GM18499 (cell line): ENCODE measurements around the gene FSIP2.
"Not testable (repeated sequence)": the region's sequence is repeated elsewhere in the genome, so short reads cannot be mapped to it uniquely, and the experiment has no call there.

ENCODE experiments used
- ATAC-seq: cut with Tn5 transposase; IDR thresholded peaks from one replicate; pipeline ENCODE4 v1.9.1; 2021; ENCODE audit warnings: moderate number of reproducible peaks; ENCODE audit not compliant: insufficient read depth, unreplicated experiment

Gene FSIP2

GRCh38 chr2:185793532-185794345, 55.1 kb downstream of the FSIP2 start:
- no peak for ATAC-seq

- no peak for ATAC-seq
Measured at GRCh38 chr2:185796758-185797157, 58.2 kb downstream of the FSIP2 start.

GRCh38 chr2:185802926-185803325, 64.3 kb downstream of the FSIP2 start:
- no peak for ATAC-seq

GRCh38 chr2:185806783-185807182, 68.2 kb downstream of the FSIP2 start:
- no peak for ATAC-seq

GRCh38 chr2:185807351-185807750, 68.7 kb downstream of the FSIP2 start:
- no peak for ATAC-seq

GRCh38 chr2:185811580-185811979, 73.0 kb downstream of the FSIP2 start:
- ATAC-seq: no peak

- ATAC-seq: no peak
Measured at GRCh38 chr2:185813707-185814106, 75.1 kb downstream of the FSIP2 start.

- ATAC-seq: no peak
Measured at GRCh38 chr2:185817991-185818390, 79.4 kb downstream of the FSIP2 start.

GRCh38 chr2:185821467-185821866, 82.9 kb downstream of the FSIP2 start:
- ATAC-seq: no peak

- ATAC-seq: no peak
Measured at GRCh38 chr2:185823773-185824172, 85.2 kb downstream of the FSIP2 start.

- no peak for ATAC-seq
Measured at GRCh38 chr2:185825557-185825956, 87.0 kb downstream of the FSIP2 start.

GRCh38 chr2:185828326-185828725, 89.7 kb downstream of the FSIP2 start:
- no peak for ATAC-seq

GRCh38 chr2:185833864-185834263, 95.3 kb downstream of the FSIP2 start:
- ATAC-seq: no peak

- ATAC-seq: no peak
Measured at GRCh38 chr2:185835974-185836373, 97.4 kb downstream of the FSIP2 start.

- no peak for ATAC-seq
Measured at GRCh38 chr2:185854885-185855284, 116.3 kb downstream of the FSIP2 start.

- ATAC-seq: no peak
Measured at GRCh38 chr2:185857691-185858090, 119.1 kb downstream of the FSIP2 start.

- no peak for ATAC-seq
Measured at GRCh38 chr2:185859506-185859905, 120.9 kb downstream of the FSIP2 start.

GRCh38 chr2:185860321-185860720, 121.7 kb downstream of the FSIP2 start:
- no peak for ATAC-seq

- ATAC-seq: no peak
Measured at GRCh38 chr2:185862657-185863398, 124.2 kb downstream of the FSIP2 start.

- not testable (repeated sequence) for ATAC-seq
Measured at GRCh38 chr2:185864468-185865260, 126.1 kb downstream of the FSIP2 start.
